Diencephalon (tissue), 1 donor: ENCODE measurements around the gene MFGE8. TPM values are rescaled to one million over a fixed set of nuclear protein-coding genes. Genes with fewer than 3 reads are reported as not detected.

Experiments
- total RNA-seq: library from RNA; depleted of rRNA; stranded (reverse); fragments of >200 nt; gene quantifications from one replicate; pipeline ENCODE4 v1.2.3, GENCODE V29; 2014

MFGE8 gene
- total RNA-seq: 65.3 TPM

GRCh38 chr15:88913017-88913849 lies at the start of gene MFGE8:
Gene MFGE8, minus strand, starts transcription at chr15:88913379. Its CDS starts 60 bp downstream, at chr15:88913319.

GRCh38 chr15:88894819-88895767 lies 18.1 kb downstream of the MFGE8 start, which contains the start of gene HAPLN3:
Gene HAPLN3, minus strand, starts transcription at chr15:88895544. Its CDS starts 8,246 bp downstream, at chr15:88887298.

Other genes with a start within 250 kb of the MFGE8 start
- 3.0 TPM for gene ACAN, start 109.9 kb downstream of the MFGE8 start, total RNA-seq
- gene HAPLN3, start 17.8 kb downstream of the MFGE8 start, total RNA-seq: 13.8 TPM
- gene ABHD2, start 175.1 kb upstream of the MFGE8 start, total RNA-seq: 90.4 TPM